CD14-positive monocyte (primary cell): ENCODE results near the gene MAP4K3. TPM values are rescaled to one million over a fixed set of nuclear protein-coding genes. Genes with fewer than 3 reads are reported as not detected.

Experiments
- DNase-seq, 3 donors: peaks; one replicate each; pipeline ENCODE4 v3.0.0-alpha.2; 2011 to 2022
- H2AFZ ChIP-seq: 2 replicates; pipeline ENCODE4 v1.6.0; 2012; ENCODE audit warnings: mild to moderate bottlenecking, low read depth, low read length, inconsistent platforms; ENCODE audit not compliant: insufficient read depth, poor library complexity, severe bottlenecking
- H3K27ac ChIP-seq, 2 donors: 1 replicate in 1 of 2; 2 replicates in 1 of 2; pipeline ENCODE4 v1.5.1; 2012 to 2013; ENCODE audit warnings: low read length in 2 of 2, control low read depth in 1 of 2, inconsistent platforms in 1 of 2, low read depth in 1 of 2, mild to moderate bottlenecking in 1 of 2
- H3K27me3 ChIP-seq, 2 donors: one replicate each; pipeline versions ENCODE4 v1.6.0 to v1.6.1; 2011 to 2013; ENCODE audit warnings: low read length in 2 of 2; ENCODE audit not compliant: control insufficient read depth in 2 of 2, insufficient read depth in 2 of 2
- H3K36me3 ChIP-seq, 2 donors: replicated peaks in 1 of 2; 1 replicate in 1 of 2; 2 replicates in 1 of 2; pipeline versions ENCODE4 v1.5.1 to v1.6.1; 2012 to 2013; ENCODE audit warnings: low read length in 2 of 2, control low read depth in 1 of 2, inconsistent platforms in 1 of 2, mild to moderate bottlenecking in 1 of 2; ENCODE audit not compliant: insufficient read depth in 2 of 2, control insufficient read depth in 1 of 2
- H3K4me1 ChIP-seq, 2 donors: 1 replicate in 1 of 2; 2 replicates in 1 of 2; pipeline versions ENCODE4 v1.5.1 to v1.6.1; 2012 to 2013; ENCODE audit warnings: low read length in 2 of 2, control low read depth in 1 of 2, inconsistent platforms in 1 of 2, mild to moderate bottlenecking in 1 of 2, moderate library complexity in 1 of 2; ENCODE audit not compliant: insufficient read depth in 2 of 2, control insufficient read depth in 1 of 2
- H3K4me2 ChIP-seq: replicated peaks from 2 replicates; pipeline ENCODE3; 2012; ENCODE audit warnings: low read length, moderate library complexity, mild to moderate bottlenecking; ENCODE audit not compliant: poor library complexity, severe bottlenecking; ENCODE audit errors: extremely low read depth
- H3K4me3 ChIP-seq, 3 experiments: fragments of 200-600 bp in 1 of 3; sonication (generic) in 1 of 3; replicated peaks in 1 of 3; 1 replicate in 2 of 3; 2 replicates in 1 of 3; pipeline ENCODE4 v1.5.1; 2011 to 2013; ENCODE audit warnings: low read length in 3 of 3, mild to moderate bottlenecking in 3 of 3, control low read depth in 2 of 3, low read depth in 2 of 3, inconsistent platforms in 1 of 3, moderate library complexity in 1 of 3
- H3K79me2 ChIP-seq: 2 replicates; pipeline ENCODE4 v1.6.0; 2012; ENCODE audit warnings: mild to moderate bottlenecking, control low read depth, inconsistent platforms, low read length, moderate library complexity; ENCODE audit not compliant: insufficient read depth
- H3K9ac ChIP-seq: 2 replicates; pipeline ENCODE4 v1.6.0; 2017; ENCODE audit warnings: low read length, mild to moderate bottlenecking; ENCODE audit not compliant: insufficient read depth, poor library complexity, severe bottlenecking
- H3K9me3 ChIP-seq, 2 donors: replicated peaks in 1 of 2; 1 replicate in 1 of 2; 2 replicates in 1 of 2; pipeline versions ENCODE4 v1.5.1 to v1.6.1; 2012 to 2013; ENCODE audit warnings: low read length in 2 of 2, control low read depth in 1 of 2; ENCODE audit not compliant: control insufficient read depth in 1 of 2, insufficient read depth in 1 of 2
- H4K20me1 ChIP-seq: 2 replicates; pipeline ENCODE4 v1.6.0; 2012; ENCODE audit warnings: mild to moderate bottlenecking, low read length, control low read depth, moderate library complexity; ENCODE audit not compliant: insufficient read depth
- H3K27ac Mint-ChIP-seq, 7 donors: one replicate each; pipeline ENCODE4 v1.8.0; 2020; ENCODE audit warnings: mild to moderate bottlenecking in 7 of 7, mixed read lengths in 7 of 7, moderate library complexity in 6 of 7, inconsistent platforms in 2 of 7
- H3K27me3 Mint-ChIP-seq, 3 donors: one replicate each; pipeline ENCODE4 v1.8.0; 2021 to 2022; ENCODE audit warnings: low read depth in 3 of 3, mild to moderate bottlenecking in 3 of 3, mixed read lengths in 3 of 3, moderate library complexity in 3 of 3, inconsistent platforms in 1 of 3
- H3K36me3 Mint-ChIP-seq, 2 donors: one replicate each; pipeline ENCODE4 v1.8.0; 2020; ENCODE audit warnings: mixed read lengths in 2 of 2, inconsistent platforms in 1 of 2, mild to moderate bottlenecking in 1 of 2
- H3K4me1 Mint-ChIP-seq: one replicate; pipeline ENCODE4 v1.8.0; 2020; ENCODE audit warnings: mild to moderate bottlenecking, mixed read lengths
- H3K4me3 Mint-ChIP-seq, 2 donors: one replicate each; pipeline ENCODE4 v1.8.0; 2020; ENCODE audit warnings: mild to moderate bottlenecking in 2 of 2, mixed read lengths in 2 of 2, moderate library complexity in 1 of 2
- H3K9me3 Mint-ChIP-seq, 7 donors: one replicate each; pipeline ENCODE4 v1.8.0; 2020 to 2022; ENCODE audit warnings: mixed read lengths in 7 of 7, mild to moderate bottlenecking in 6 of 7, moderate library complexity in 6 of 7, inconsistent platforms in 2 of 7
- CTCF ChIP-seq: fragments of 200-600 bp; IDR thresholded peaks from one replicate; pipeline ENCODE4 v1.8.0; 2022; ENCODE audit warnings: antibody characterized with exemption, mild to moderate bottlenecking
- WGBS: methylation state at CpG from one replicate; pipeline ENCODE4 v1.1.5; 2013; ENCODE audit warnings: missing lambda C conversion rate; ENCODE audit not compliant: insufficient coverage; 5-methylcytosine and 5-hydroxymethylcytosine counted together
- intact Hi-C, 2 donors: fragments of 100-400 bp; cut with micrococcal nuclease; formaldehyde crosslinking; loops; one replicate each; pipeline versions ENCODE4 v1.15.0 to v1.15.1; 2023
- polyA plus RNA-seq, 3 donors: library from polyadenylated mRNA; depleted of rRNA in 1 of 3; unstranded in 2 of 3; stranded (reverse) in 1 of 3; fragments of 300-500 nt in 2 of 3; fragments of >200 nt in 1 of 3; fragmentation: Illumina TruSeq in 2 of 3; gene quantifications; 1 replicate in 2 of 3; 2 replicates in 1 of 3; pipeline ENCODE4 v1.2.3, GENCODE V29; 2012 to 2021

Gene MAP4K3
- polyA plus RNA-seq, 3 donors = 1.0 to 8.0 (median 4.0) TPM

GRCh38 chr2:39418491-39418890, 18.6 kb downstream of the MAP4K3 start:
- H3K4me3 Mint-ChIP-seq = no peak overlapping the region
- WGBS = no CpG with 5 or more reads among the region's 5 CpGs
- no peak for DNase-seq
- Histone ChIP-seq H3K27ac (no peak overlapping the region), H3K27me3 (no peaks in the 10 kb centered on the region), H3K9ac (no peak overlapping the region), H3K9me3 (no peaks in the 10 kb centered on the region), H3K4me3 (no peak overlapping the region), H3K4me2 (no peak overlapping the region), H3K79me2 (peaks cover 35% of the 10 kb centered on the region), H2AFZ (no peak overlapping the region), H3K4me1 (no peaks in the 10 kb centered on the region), H4K20me1 (peaks cover 76% of the 10 kb centered on the region), H3K36me3 (no peaks in the 10 kb centered on the region)
- intact Hi-C loops = no loop called here
- H3K27me3 Mint-ChIP-seq = no peaks in the 10 kb centered on the region
- peaks cover 5% of the 10 kb centered on the region for H3K4me1 Mint-ChIP-seq
- H3K9me3 Mint-ChIP-seq = no peaks in the 10 kb centered on the region
- H3K36me3 Mint-ChIP-seq = no peaks in the 10 kb centered on the region
- no peak overlapping the region for H3K27ac Mint-ChIP-seq
- no peak for TF ChIP-seq CTCF

DNA sequence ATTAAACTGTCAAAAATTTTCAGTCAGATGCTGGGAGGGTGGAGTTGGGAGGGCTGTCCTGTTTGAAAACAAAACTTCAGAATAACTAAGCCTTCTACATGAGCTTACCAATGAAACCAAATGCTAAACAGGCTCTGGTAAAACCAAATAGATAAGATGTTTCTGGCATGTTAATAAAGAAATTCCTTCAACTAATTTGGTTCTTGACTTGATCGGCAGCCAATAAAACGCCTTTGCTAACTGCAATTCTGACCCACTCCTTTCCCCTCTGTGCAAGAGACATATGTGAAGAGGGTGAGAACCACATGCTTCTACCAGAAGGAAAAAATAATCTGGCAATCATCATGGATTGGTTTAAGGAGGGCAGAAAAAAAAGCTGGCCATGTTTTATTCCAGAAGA, 20.9 kb downstream of the MAP4K3 start:
- Histone ChIP-seq H4K20me1 (peaks cover 73% of the 10 kb centered on the region), H3K36me3 (no peaks in the 10 kb centered on the region), H3K4me1 (no peaks in the 10 kb centered on the region), H3K27me3 (no peaks in the 10 kb centered on the region), H2AFZ (no peak overlapping the region), H3K9me3 (no peaks in the 10 kb centered on the region), H3K79me2 (peaks cover 24% of the 10 kb centered on the region), H3K4me2 (no peak overlapping the region), H3K4me3 (no peak overlapping the region), H3K27ac (no peak overlapping the region), H3K9ac (no peak overlapping the region)
- H3K27ac Mint-ChIP-seq = no peak overlapping the region
- TF ChIP-seq CTCF = no peak
- intact Hi-C loops = no loop called here
- H3K27me3 Mint-ChIP-seq = no peaks in the 10 kb centered on the region
- no peaks in the 10 kb centered on the region for H3K36me3 Mint-ChIP-seq
- no peak for DNase-seq
- no peak overlapping the region for H3K4me3 Mint-ChIP-seq
- WGBS = no CpG with 5 or more reads among the region's 2 CpGs
- H3K4me1 Mint-ChIP-seq = peaks cover 14% of the 10 kb centered on the region
- no peaks in the 10 kb centered on the region for H3K9me3 Mint-ChIP-seq
